B cell (primary cell): ENCODE data around the gene ABCA1.

ENCODE experiments used
- EZH2 ChIP-seq: IDR thresholded peaks from 2 replicates; pipeline ENCODE4 v1.6.1; 2012; ENCODE audit warnings: borderline replicate concordance, low read depth, mild to moderate bottlenecking, moderate library complexity, low read length; ENCODE audit not compliant: insufficient read depth, poor library complexity, severe bottlenecking
- TF ChIP-seq, protein P1 (sequence below): fragments of 200-600 bp; IDR thresholded peaks from one replicate; pipeline ENCODE4 v1.8.0; 2022; ENCODE audit warnings: antibody characterized with exemption, mild to moderate bottlenecking

- TF ChIP-seq, protein P1, sequence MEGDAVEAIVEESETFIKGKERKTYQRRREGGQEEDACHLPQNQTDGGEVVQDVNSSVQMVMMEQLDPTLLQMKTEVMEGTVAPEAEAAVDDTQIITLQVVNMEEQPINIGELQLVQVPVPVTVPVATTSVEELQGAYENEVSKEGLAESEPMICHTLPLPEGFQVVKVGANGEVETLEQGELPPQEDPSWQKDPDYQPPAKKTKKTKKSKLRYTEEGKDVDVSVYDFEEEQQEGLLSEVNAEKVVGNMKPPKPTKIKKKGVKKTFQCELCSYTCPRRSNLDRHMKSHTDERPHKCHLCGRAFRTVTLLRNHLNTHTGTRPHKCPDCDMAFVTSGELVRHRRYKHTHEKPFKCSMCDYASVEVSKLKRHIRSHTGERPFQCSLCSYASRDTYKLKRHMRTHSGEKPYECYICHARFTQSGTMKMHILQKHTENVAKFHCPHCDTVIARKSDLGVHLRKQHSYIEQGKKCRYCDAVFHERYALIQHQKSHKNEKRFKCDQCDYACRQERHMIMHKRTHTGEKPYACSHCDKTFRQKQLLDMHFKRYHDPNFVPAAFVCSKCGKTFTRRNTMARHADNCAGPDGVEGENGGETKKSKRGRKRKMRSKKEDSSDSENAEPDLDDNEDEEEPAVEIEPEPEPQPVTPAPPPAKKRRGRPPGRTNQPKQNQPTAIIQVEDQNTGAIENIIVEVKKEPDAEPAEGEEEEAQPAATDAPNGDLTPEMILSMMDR, result no peak
- no peak for TF ChIP-seq EZH2
These were observed 32.7 kb upstream of the ABCA1 start for GRCh38 chr9:104960662-104961061.
